ENCODE data around the gene SLC25A2.

Gene SLC25A2

GRCh38 chr5:141303756-141304155 is at the start of gene SLC25A2:
SLC25A2 (minus strand) TSS chr5:141304049; CDS start chr5:141303865, 184 bp downstream.
- no peak for TF ChIP-seq CTCF (IDR thresholded peaks at IDR 0.05)

- TF ChIP-seq CTCF (IDR thresholded peaks at IDR 0.05), result no peak
Observed at GRCh38 chr5:141351591-141351990, 47.7 kb upstream of the SLC25A2 start.

GRCh38 chr5:141349917-141350619 is 46.2 kb upstream of the SLC25A2 start, which contains the start of gene PCDHGB1:
PCDHGB1 (plus strand) TSS chr5:141350099; CDS start chr5:141350261, 162 bp downstream.
- TF ChIP-seq CTCF (IDR thresholded peaks at IDR 0.05), result peak; percentile 88

- TF ChIP-seq CTCF (IDR thresholded peaks at IDR 0.05), result no peak
Observed at GRCh38 chr5:141345327-141345726, 41.5 kb upstream of the SLC25A2 start.

GRCh38 chr5:141343953-141344463 is 40.2 kb upstream of the SLC25A2 start:
- no peak; the same call in 1 of the 2 replicates for TF ChIP-seq CTCF (IDR thresholded peaks at IDR 0.05)

- TF ChIP-seq CTCF (IDR thresholded peaks at IDR 0.05), result peak; percentile 56
Observed at GRCh38 chr5:141343242-141343952, 39.5 kb upstream of the SLC25A2 start, which contains the start of gene PCDHGA3. PCDHGA3 (plus strand) TSS chr5:141343829; CDS start chr5:141344034, 205 bp downstream.

GRCh38 chr5:141342773-141343172 is 38.9 kb upstream of the SLC25A2 start:
- TF ChIP-seq CTCF (IDR thresholded peaks at IDR 0.05), result no peak
